ENCODE measurements around the gene GPR143.

Gene GPR143

GRCh38 chrX:9767375-9767774, 1.7 kb upstream of the GPR143 start:
- no peak for DNase-seq

DNA sequence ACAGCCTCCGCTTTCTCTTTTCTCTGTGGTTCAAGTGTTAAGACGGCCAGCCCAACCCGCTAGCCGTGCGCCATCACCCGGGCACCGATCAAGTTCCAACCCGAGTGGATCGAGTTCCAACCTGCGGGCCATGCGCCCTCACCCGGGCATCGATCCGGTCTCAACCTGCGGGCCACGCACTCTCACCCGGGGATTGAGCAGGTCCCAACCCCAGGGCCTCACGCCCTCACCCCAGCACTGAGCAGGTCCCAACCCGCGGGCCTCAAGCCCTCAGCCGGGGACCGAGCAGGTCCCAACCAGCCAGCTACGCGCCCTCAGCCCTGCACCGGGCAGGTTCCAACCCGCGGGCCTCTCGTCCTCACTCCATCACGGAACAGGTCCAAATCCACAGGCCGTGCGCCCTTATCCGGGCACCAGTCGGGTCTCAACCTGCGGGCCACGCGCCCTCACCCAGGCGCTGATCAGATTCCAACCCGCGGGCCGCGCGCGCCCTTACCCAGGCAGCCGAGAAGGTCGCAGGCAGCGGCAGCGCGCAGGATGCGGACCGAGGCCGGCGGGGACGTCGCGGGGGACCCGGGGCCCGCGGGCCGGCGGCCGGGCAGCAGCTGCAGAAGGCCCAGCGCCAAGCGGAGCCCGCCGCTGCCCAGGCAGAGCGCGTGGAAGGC, 443 bp downstream of the GPR143 start:
- no peak for DNase-seq

GRCh38 chrX:9759337-9759736, 6.3 kb downstream of the GPR143 start:
- no peak for DNase-seq

DNA sequence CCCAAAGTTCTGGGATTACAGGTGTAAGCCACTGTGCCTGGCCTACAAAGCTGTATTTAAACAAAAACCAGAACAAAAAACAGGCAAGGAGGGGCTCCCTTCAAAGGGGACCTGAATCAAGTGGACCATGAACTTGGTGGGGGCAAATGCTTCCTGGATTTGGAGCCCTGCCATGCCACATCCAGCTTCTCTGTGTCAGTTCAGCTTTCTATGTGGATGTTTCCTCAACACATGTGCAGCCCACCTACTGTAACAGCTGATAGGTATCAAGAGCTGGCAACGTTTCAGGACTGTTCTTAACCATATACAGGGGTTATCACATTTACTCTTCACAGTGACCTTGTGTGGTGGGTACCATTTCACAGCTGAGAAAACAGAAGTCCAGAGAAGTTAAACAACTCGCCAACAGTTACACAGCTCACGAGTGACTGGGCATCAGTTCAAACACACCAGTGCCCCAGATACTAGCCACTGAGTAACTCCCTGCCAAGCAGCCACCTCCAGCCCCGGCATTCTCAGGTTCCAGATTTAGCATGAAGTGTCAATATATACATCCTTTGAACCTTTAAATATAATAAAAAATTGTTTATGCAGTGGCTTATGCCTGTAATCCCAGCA, 7.5 kb downstream of the GPR143 start:
- DNase-seq, result no peak

GRCh38 chrX:9757366-9757765, 8.3 kb downstream of the GPR143 start:
- DNase-seq, result no peak

- DNase-seq, result no peak
Observed at GRCh38 chrX:9749146-9749692, 16.4 kb downstream of the GPR143 start.

- no peak for DNase-seq
Observed at GRCh38 chrX:9747644-9748043, 18.0 kb downstream of the GPR143 start.

GRCh38 chrX:9746148-9746888, 19.3 kb downstream of the GPR143 start:
- DNase-seq, result no peak

GRCh38 chrX:9745417-9746115, 20.1 kb downstream of the GPR143 start:
- no peak for DNase-seq

GRCh38 chrX:9739130-9739529, 26.5 kb downstream of the GPR143 start:
- no peak for DNase-seq

DNA sequence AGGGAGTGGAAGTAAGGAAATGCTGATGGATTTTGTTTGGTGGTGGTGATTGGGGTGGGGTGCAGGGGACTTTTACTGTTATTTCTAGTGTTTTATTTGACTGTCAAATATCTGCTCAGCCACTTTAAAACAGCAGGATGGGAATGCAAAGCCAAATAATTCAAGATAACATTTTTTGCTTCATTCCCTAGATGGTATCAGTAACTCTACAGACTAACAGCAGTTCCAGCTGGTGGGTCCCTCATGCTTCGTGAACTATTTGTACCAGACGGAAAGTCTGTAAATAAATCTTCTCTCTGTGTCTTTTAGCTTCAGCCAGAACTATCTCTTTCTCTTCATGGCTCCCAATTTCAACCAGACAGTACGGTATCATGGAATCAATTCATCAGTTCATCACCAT, 27.5 kb downstream of the GPR143 start:
- no peak for DNase-seq

DNA sequence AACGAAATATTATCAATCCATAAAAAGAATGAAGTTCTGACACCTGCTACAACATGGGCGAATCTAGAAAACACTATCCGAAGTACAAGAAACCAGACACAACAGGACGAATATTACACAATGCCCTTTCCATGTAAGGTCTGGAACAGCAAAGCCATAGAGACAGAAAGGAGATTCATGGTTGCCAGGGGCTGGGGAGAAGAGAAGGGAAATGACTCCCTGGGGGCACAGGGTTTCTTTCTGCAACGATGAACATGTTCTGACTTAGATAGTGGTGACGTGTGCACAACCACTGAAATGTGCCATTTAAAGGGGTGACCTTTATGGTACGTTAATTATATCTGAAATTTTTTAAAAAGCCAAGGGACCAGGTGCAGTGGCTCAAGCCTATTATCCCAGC, 28.3 kb downstream of the GPR143 start:
- DNase-seq, result no peak

DNA sequence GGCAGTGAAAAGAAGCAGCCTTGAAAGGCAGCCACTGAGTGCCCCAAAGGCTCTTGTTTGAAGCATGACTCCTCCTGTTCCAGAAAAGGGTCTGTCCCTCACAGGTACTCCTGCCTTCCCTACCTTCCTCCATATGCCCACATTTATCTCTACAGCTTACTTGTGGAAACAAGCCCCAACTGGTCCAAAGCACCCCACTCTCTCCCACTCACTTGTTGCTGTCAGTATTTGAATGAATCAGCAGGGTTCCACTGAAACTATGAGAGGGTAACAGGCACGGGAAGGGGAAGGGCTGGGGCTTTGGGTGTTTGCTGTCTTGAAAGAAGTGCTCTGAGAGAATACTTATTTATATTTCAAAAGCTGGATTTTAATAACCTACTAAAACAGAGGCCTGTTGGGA, 34.9 kb downstream of the GPR143 start:
- no peak for DNase-seq

- DNase-seq, result no peak
Observed at GRCh38 chrX:9730078-9730477, 35.6 kb downstream of the GPR143 start.

- DNase-seq, result no peak
Observed at GRCh38 chrX:9729171-9729885, 36.3 kb downstream of the GPR143 start.

GRCh38 chrX:9728261-9728660, 37.4 kb downstream of the GPR143 start:
- DNase-seq, result no peak

DNA sequence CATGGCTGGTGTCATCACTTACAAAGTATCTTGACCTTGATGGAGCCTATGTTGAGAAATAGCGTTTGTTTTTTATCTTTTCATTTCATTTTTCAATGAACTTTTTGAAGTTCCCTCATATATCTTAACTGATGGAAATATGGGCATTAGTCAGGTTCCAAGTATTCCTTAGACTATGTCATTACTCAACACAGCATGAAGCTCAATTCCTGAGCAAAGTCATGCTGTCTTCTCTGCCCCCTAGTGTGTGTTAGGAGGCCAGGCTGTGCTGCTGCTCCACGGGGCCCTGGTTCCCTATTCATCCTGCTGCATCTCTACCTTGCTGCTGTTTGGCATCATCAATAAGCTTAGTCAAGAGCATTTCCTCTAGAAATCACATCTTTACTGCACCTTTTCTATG, 40.9 kb downstream of the GPR143 start:
- DNase-seq, result no peak

DNA sequence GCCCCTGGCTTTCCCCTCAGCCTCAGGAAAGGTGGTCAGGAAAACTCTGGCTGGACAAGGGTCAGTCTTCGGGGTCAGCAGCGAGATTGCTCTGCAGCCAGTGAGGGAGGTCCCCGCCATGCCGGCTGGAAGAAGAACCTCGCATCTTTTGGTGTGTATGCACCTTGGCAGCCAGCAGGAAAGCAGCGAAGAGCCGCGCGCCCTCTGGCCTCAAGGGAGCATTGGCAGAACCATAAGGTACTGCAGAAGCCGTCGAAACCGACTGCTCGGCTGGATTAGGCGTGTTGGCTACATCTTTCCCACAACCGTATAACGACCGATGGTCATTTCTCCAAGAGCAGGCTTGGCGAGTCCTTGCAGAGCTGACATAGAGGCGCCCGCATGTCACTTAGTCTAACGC, 48.3 kb downstream of the GPR143 start:
- DNase-seq, result no peak

DNA sequence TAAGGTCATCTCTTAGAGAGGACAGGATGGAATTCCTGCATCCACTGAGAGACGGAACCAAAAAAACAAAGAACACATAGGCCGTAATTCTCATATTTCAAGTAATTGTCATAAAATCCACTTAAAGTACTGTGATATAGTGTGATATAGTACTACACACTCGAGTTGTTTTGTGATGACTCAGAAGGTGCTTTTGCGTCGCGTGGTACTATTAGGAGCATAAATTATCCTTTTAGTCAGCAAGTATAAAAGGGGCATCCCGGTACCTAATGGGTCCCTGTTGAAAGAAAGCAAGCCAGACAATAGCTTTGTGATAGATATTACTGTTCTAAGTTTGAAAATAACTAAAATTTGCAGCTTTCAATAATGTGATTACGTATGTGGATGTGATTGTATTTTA, 55.3 kb downstream of the GPR143 start:
- DNase-seq, result no peak

- DNase-seq, result peak; percentile 87
Observed at GRCh38 chrX:9708923-9709553, 56.6 kb downstream of the GPR143 start.

- DNase-seq, result no peak
Observed at GRCh38 chrX:9708086-9708485, 57.6 kb downstream of the GPR143 start.

Data from CD4-positive, alpha-beta T cell treated with Interleukin-6 for 4 hours (primary cell).